Astrocyte (in vitro differentiated cells and primary cell): ENCODE results near the gene SLC39A9. TPM values are rescaled to one million over a fixed set of nuclear protein-coding genes. Genes with fewer than 3 reads are reported as not detected.

Experiments used
- DNase-seq: peaks from one replicate; pipeline ENCODE4 v3.0.0-alpha.2; 2010; ENCODE audit warnings: low read depth
- FAIRE-seq: peaks from 2 replicates; lab custom pipeline; 2011; peaks lifted over from hg19 to GRCh38; lab: Jason Lieb, UNC
- H2AFZ ChIP-seq: 2 replicates; pipeline ENCODE4 v1.6.0; 2012; ENCODE audit warnings: low read depth, low read length, inconsistent platforms
- H3K27ac ChIP-seq: 2 replicates; pipeline ENCODE4 v1.5.1; 2011; ENCODE audit warnings: low read depth, low read length, inconsistent platforms
- H3K27me3 ChIP-seq: 2 replicates; pipeline ENCODE4 v1.6.0; 2011; ENCODE audit warnings: low read length, inconsistent platforms; ENCODE audit not compliant: insufficient read depth
- H3K36me3 ChIP-seq: 2 replicates; pipeline ENCODE4 v1.5.1; 2011; ENCODE audit warnings: low read length, inconsistent platforms; ENCODE audit not compliant: insufficient read depth
- H3K4me1 ChIP-seq: 2 replicates; pipeline ENCODE4 v1.5.1; 2011; ENCODE audit warnings: low read length, inconsistent platforms; ENCODE audit not compliant: insufficient read depth
- H3K4me2 ChIP-seq: 2 replicates; pipeline ENCODE4 v1.6.0; 2012; ENCODE audit warnings: low read length, inconsistent platforms
- H3K4me3 ChIP-seq: 2 replicates; pipeline ENCODE4 v1.5.1; 2011; ENCODE audit warnings: low read depth, mild to moderate bottlenecking, low read length, inconsistent platforms; ENCODE audit not compliant: insufficient read depth
- H3K79me2 ChIP-seq: 2 replicates; pipeline ENCODE4 v1.6.0; 2012; ENCODE audit warnings: mild to moderate bottlenecking, low read length, inconsistent platforms; ENCODE audit not compliant: insufficient read depth
- H3K9ac ChIP-seq: 2 replicates; pipeline ENCODE4 v1.6.0; 2012; ENCODE audit warnings: mild to moderate bottlenecking, low read length, inconsistent platforms
- H3K9me3 ChIP-seq: 2 replicates; pipeline ENCODE4 v1.5.1; 2012; ENCODE audit warnings: low read depth, mild to moderate bottlenecking, low read length, inconsistent platforms; ENCODE audit not compliant: insufficient read depth
- H4K20me1 ChIP-seq: 2 replicates; pipeline ENCODE4 v1.6.0; 2012; ENCODE audit warnings: low read length, inconsistent platforms; ENCODE audit not compliant: insufficient read depth
- H3K27ac Mint-ChIP-seq: one replicate; pipeline ENCODE4 v1.8.0; 2021; ENCODE audit warnings: mild to moderate bottlenecking, mixed read lengths; ENCODE audit not compliant: unreplicated experiment
- H3K27me3 Mint-ChIP-seq: one replicate; pipeline ENCODE4 v1.8.0; 2021; ENCODE audit warnings: low read depth, mixed read lengths; ENCODE audit not compliant: unreplicated experiment
- H3K36me3 Mint-ChIP-seq: one replicate; pipeline ENCODE4 v1.8.0; 2021; ENCODE audit warnings: low read depth, mixed read lengths; ENCODE audit not compliant: unreplicated experiment
- H3K4me1 Mint-ChIP-seq: one replicate; pipeline ENCODE4 v1.8.0; 2021; ENCODE audit warnings: low read depth, mixed read lengths; ENCODE audit not compliant: unreplicated experiment
- H3K4me3 Mint-ChIP-seq: one replicate; pipeline ENCODE4 v1.8.0; 2021; ENCODE audit warnings: mild to moderate bottlenecking, moderate library complexity, mixed read lengths; ENCODE audit not compliant: unreplicated experiment
- H3K9me3 Mint-ChIP-seq: one replicate; pipeline ENCODE4 v1.8.0; 2021; ENCODE audit warnings: mild to moderate bottlenecking, mixed read lengths; ENCODE audit not compliant: unreplicated experiment
- EZH2 ChIP-seq: IDR thresholded peaks from 2 replicates; pipeline ENCODE4 v1.6.1; 2012; ENCODE audit warnings: mild to moderate bottlenecking, low read length, inconsistent platforms; ENCODE audit not compliant: insufficient read depth
- total RNA-seq: library from RNA; stranded (reverse); gene quantifications from 2 replicates; pipeline ENCODE4 v1.2.1, GENCODE V29; 2021
- TF ChIP-seq, protein P1 (sequence below): IDR thresholded peaks from 2 replicates; pipeline ENCODE4 v1.5.1; 2011; ENCODE audit warnings: low read depth, mild to moderate bottlenecking, inconsistent platforms, low read length, moderate library complexity; ENCODE audit not compliant: insufficient read depth

The SLC39A9 gene
- total RNA-seq, 1 donor from 2014 or later, result 69.5 TPM

DNA sequence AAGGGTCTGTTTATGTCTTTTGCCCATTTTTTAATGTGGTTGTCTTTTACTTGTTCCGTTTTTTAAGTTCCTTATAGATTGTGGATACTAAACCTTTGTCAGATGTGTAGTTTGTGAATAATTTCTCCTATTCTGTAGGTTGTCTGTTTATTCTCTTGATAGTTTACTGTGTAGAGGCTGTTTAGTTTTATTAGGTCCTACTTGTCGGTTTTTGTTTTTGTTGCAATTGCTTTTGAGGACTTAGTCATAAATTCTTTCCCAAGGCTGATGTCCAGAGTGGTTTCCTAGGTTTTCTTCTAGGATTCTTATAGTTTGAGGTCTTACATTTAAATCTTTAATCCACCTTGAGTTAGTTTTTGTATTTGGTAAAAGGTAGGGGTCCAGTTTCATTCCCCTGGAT, 33.9 kb downstream of the SLC39A9 start:
- Histone ChIP-seq H3K4me3 (no peak overlapping the region), H3K27me3 (no peaks in the 10 kb centered on the region), H3K27ac (no peak overlapping the region), H3K4me1 (no peaks in the 10 kb centered on the region), H2AFZ (no peak overlapping the region), H3K4me2 (no peak overlapping the region), H3K79me2 (peaks cover 56% of the 10 kb centered on the region), H3K9ac (no peak overlapping the region), H3K9me3 (no peaks in the 10 kb centered on the region), H3K36me3 (peaks cover 8% of the 10 kb centered on the region), H4K20me1 (peaks cover 52% of the 10 kb centered on the region)
- DNase-seq (no peak), FAIRE-seq (no peak)
- H3K4me1 Mint-ChIP-seq, result peaks cover 2% of the 10 kb centered on the region
- no peak overlapping the region for H3K27ac Mint-ChIP-seq
- H3K36me3 Mint-ChIP-seq, result peaks cover 12% of the 10 kb centered on the region
- TF ChIP-seq, protein P1, sequence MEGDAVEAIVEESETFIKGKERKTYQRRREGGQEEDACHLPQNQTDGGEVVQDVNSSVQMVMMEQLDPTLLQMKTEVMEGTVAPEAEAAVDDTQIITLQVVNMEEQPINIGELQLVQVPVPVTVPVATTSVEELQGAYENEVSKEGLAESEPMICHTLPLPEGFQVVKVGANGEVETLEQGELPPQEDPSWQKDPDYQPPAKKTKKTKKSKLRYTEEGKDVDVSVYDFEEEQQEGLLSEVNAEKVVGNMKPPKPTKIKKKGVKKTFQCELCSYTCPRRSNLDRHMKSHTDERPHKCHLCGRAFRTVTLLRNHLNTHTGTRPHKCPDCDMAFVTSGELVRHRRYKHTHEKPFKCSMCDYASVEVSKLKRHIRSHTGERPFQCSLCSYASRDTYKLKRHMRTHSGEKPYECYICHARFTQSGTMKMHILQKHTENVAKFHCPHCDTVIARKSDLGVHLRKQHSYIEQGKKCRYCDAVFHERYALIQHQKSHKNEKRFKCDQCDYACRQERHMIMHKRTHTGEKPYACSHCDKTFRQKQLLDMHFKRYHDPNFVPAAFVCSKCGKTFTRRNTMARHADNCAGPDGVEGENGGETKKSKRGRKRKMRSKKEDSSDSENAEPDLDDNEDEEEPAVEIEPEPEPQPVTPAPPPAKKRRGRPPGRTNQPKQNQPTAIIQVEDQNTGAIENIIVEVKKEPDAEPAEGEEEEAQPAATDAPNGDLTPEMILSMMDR, result no peak
- no peak for TF ChIP-seq EZH2
- no peaks in the 10 kb centered on the region for H3K27me3 Mint-ChIP-seq
- H3K4me3 Mint-ChIP-seq, result no peak overlapping the region
- H3K9me3 Mint-ChIP-seq, result no peaks in the 10 kb centered on the region

- no peak for FAIRE-seq
- Mint-ChIP-seq H3K4me3 (no peak overlapping the region), H3K27me3 (no peaks in the 10 kb centered on the region), H3K27ac (no peak overlapping the region), H3K4me1 (peaks cover 7% of the 10 kb centered on the region), H3K36me3 (peaks cover 6% of the 10 kb centered on the region), H3K9me3 (no peaks in the 10 kb centered on the region)
- no peaks in the 10 kb centered on the region for H3K27me3 ChIP-seq
- no peak overlapping the region for H2AFZ ChIP-seq
- DNase-seq, result no peak
- H3K79me2 ChIP-seq, result peaks cover 46% of the 10 kb centered on the region
- no peaks in the 10 kb centered on the region for H3K4me1 ChIP-seq
- H3K9ac ChIP-seq, result no peak overlapping the region
- no peak overlapping the region for H3K4me2 ChIP-seq
- H3K36me3 ChIP-seq, result peaks cover 5% of the 10 kb centered on the region
- TF ChIP-seq, protein P1, result no peak
- TF ChIP-seq EZH2, result no peak
- H4K20me1 ChIP-seq, result peaks cover 73% of the 10 kb centered on the region
- no peak overlapping the region for H3K4me3 ChIP-seq
- no peaks in the 10 kb centered on the region for H3K9me3 ChIP-seq
- H3K27ac ChIP-seq, result no peak overlapping the region
Measured at GRCh38 chr14:69439521-69440270, 41.2 kb downstream of the SLC39A9 start.

GRCh38 chr14:69441948-69442347, 43.5 kb downstream of the SLC39A9 start:
- peaks cover 9% of the 10 kb centered on the region for H3K36me3 Mint-ChIP-seq
- Histone ChIP-seq H3K4me1 (no peaks in the 10 kb centered on the region), H4K20me1 (peaks cover 58% of the 10 kb centered on the region), H3K27me3 (no peaks in the 10 kb centered on the region), H3K9ac (no peak overlapping the region), H3K27ac (no peak overlapping the region), H3K36me3 (peaks cover 5% of the 10 kb centered on the region), H3K4me2 (no peak overlapping the region), H2AFZ (no peak overlapping the region), H3K79me2 (peaks cover 31% of the 10 kb centered on the region), H3K9me3 (no peaks in the 10 kb centered on the region), H3K4me3 (no peak overlapping the region)
- H3K4me3 Mint-ChIP-seq, result no peak overlapping the region
- TF ChIP-seq EZH2, result no peak
- TF ChIP-seq, protein P1, result no peak
- H3K9me3 Mint-ChIP-seq, result no peaks in the 10 kb centered on the region
- peak overlapping the region; percentile 29 for H3K27ac Mint-ChIP-seq
- no peak for FAIRE-seq
- H3K27me3 Mint-ChIP-seq, result no peaks in the 10 kb centered on the region
- no peak for DNase-seq
- H3K4me1 Mint-ChIP-seq, result peaks cover 7% of the 10 kb centered on the region
